WTC11 (cell line): ENCODE results near the gene USP26.

ENCODE experiments used
- CREB1 ChIP-seq: sonication (generic); formaldehyde crosslinking; IDR thresholded peaks from 2 replicates; pipeline ENCODE4 v1.8.0; 2023; ENCODE audit warnings: mild to moderate bottlenecking, missing genetic modification reagents
- ETV6 ChIP-seq: sonication (generic); formaldehyde crosslinking; IDR thresholded peaks from 2 replicates; pipeline ENCODE4 v1.8.1; 2022; ENCODE audit warnings: mild to moderate bottlenecking, missing genetic modification reagents
- MXD4 ChIP-seq: fragments of 250-450 bp; sonication (Bioruptor Pico); IDR thresholded peaks from 2 replicates; pipeline ENCODE4 v1.8.0; 2021; ENCODE audit warnings: mild to moderate bottlenecking, moderate library complexity, borderline replicate concordance
- SP1 ChIP-seq: sonication (generic); formaldehyde crosslinking; conservative IDR thresholded peaks from 2 replicates; pipeline ENCODE4 v1.8.1; 2022; ENCODE audit warnings: missing genetic modification reagents
- TF ChIP-seq, protein P1 (sequence below): fragments of 200-600 bp; IDR thresholded peaks from 2 replicates; pipeline ENCODE4 v1.8.0; 2022; ENCODE audit warnings: antibody characterized with exemption
- TF ChIP-seq, protein P2 (sequence below): sonication (generic); formaldehyde crosslinking; IDR thresholded peaks from 2 replicates; pipeline ENCODE4 v1.8.1; 2023; ENCODE audit warnings: mild to moderate bottlenecking, missing genetic modification reagents

DNA sequence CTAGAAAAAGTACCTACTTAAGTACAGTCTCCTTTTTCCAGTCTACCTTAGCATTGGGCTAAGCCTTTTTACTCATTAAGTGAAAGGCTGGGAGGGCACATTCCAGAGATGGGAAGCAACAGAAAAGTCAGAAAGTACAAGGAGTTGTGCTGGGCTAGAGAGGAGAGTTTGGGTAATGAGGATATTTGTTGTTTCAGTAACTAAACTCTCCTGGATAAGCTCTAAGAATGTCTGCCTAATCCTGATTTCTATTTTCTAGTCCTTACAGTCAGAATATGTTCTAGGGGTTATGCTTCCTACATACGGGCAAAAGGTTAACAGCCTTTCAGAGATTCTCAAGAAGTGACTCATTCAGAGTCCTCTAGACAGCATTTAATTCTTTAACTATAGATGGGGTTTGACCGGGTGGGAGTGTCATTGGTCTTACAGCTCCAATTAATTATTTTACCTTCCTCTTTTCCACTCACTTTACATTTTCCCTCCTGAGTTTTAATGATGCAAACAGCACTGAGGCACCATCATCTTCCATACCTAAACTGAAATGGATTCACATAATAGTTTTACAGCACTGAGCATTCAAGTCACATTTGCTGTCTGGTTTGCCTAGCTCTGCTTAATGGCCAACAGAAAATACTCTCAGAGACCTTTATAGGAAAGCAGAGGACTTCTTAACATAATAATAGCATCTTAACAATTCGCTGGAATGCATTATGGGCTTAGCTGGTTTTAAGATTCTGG, 42.9 kb downstream of the USP26 start:
- TF ChIP-seq MXD4 (CRISPR knock-in tag) (no peak), ETV6 (CRISPR knock-in tag) (no peak), SP1 (no peak), CREB1 (CRISPR knock-in tag) (no peak)
- TF ChIP-seq, protein P1, sequence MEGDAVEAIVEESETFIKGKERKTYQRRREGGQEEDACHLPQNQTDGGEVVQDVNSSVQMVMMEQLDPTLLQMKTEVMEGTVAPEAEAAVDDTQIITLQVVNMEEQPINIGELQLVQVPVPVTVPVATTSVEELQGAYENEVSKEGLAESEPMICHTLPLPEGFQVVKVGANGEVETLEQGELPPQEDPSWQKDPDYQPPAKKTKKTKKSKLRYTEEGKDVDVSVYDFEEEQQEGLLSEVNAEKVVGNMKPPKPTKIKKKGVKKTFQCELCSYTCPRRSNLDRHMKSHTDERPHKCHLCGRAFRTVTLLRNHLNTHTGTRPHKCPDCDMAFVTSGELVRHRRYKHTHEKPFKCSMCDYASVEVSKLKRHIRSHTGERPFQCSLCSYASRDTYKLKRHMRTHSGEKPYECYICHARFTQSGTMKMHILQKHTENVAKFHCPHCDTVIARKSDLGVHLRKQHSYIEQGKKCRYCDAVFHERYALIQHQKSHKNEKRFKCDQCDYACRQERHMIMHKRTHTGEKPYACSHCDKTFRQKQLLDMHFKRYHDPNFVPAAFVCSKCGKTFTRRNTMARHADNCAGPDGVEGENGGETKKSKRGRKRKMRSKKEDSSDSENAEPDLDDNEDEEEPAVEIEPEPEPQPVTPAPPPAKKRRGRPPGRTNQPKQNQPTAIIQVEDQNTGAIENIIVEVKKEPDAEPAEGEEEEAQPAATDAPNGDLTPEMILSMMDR = no peak
- TF ChIP-seq, protein P2, sequence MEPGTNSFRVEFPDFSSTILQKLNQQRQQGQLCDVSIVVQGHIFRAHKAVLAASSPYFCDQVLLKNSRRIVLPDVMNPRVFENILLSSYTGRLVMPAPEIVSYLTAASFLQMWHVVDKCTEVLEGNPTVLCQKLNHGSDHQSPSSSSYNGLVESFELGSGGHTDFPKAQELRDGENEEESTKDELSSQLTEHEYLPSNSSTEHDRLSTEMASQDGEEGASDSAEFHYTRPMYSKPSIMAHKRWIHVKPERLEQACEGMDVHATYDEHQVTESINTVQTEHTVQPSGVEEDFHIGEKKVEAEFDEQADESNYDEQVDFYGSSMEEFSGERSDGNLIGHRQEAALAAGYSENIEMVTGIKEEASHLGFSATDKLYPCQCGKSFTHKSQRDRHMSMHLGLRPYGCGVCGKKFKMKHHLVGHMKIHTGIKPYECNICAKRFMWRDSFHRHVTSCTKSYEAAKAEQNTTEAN (CRISPR knock-in tag) = no peak
